T-helper 1 cell treated with Interleukin-12 subunit alpha and Interleukin-12 subunit beta and Interleukin-4 antibody, amounts not matched to agents 30 μg/mL and 1 μg/mL, for 36 hours (primary cell): ENCODE data around the gene SLC16A5.
"Not testable (repeated sequence)": the region's sequence is repeated elsewhere in the genome, so short reads cannot be mapped to it uniquely, and the experiment has no call there.

Experiments
- H3K27ac Mint-ChIP-seq: one replicate; pipeline ENCODE4 v1.8.0; 2021; ENCODE audit warnings: mild to moderate bottlenecking, mixed read lengths
- H3K27me3 Mint-ChIP-seq: one replicate; pipeline ENCODE4 v1.8.0; 2021; ENCODE audit warnings: low read depth, mixed read lengths
- H3K36me3 Mint-ChIP-seq: one replicate; pipeline ENCODE4 v1.8.0; 2021; ENCODE audit warnings: low read depth, mixed read lengths
- H3K4me1 Mint-ChIP-seq: one replicate; pipeline ENCODE4 v1.8.0; 2021; ENCODE audit warnings: low read depth, mixed read lengths
- H3K4me3 Mint-ChIP-seq: one replicate; pipeline ENCODE4 v1.8.0; 2021; ENCODE audit warnings: mild to moderate bottlenecking, moderate library complexity, mixed read lengths
- H3K9me3 Mint-ChIP-seq: one replicate; pipeline ENCODE4 v1.8.0; 2021; ENCODE audit warnings: mixed read lengths

Gene SLC16A5, protein sequence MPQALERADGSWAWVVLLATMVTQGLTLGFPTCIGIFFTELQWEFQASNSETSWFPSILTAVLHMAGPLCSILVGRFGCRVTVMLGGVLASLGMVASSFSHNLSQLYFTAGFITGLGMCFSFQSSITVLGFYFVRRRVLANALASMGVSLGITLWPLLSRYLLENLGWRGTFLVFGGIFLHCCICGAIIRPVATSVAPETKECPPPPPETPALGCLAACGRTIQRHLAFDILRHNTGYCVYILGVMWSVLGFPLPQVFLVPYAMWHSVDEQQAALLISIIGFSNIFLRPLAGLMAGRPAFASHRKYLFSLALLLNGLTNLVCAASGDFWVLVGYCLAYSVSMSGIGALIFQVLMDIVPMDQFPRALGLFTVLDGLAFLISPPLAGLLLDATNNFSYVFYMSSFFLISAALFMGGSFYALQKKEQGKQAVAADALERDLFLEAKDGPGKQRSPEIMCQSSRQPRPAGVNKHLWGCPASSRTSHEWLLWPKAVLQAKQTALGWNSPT

DNA sequence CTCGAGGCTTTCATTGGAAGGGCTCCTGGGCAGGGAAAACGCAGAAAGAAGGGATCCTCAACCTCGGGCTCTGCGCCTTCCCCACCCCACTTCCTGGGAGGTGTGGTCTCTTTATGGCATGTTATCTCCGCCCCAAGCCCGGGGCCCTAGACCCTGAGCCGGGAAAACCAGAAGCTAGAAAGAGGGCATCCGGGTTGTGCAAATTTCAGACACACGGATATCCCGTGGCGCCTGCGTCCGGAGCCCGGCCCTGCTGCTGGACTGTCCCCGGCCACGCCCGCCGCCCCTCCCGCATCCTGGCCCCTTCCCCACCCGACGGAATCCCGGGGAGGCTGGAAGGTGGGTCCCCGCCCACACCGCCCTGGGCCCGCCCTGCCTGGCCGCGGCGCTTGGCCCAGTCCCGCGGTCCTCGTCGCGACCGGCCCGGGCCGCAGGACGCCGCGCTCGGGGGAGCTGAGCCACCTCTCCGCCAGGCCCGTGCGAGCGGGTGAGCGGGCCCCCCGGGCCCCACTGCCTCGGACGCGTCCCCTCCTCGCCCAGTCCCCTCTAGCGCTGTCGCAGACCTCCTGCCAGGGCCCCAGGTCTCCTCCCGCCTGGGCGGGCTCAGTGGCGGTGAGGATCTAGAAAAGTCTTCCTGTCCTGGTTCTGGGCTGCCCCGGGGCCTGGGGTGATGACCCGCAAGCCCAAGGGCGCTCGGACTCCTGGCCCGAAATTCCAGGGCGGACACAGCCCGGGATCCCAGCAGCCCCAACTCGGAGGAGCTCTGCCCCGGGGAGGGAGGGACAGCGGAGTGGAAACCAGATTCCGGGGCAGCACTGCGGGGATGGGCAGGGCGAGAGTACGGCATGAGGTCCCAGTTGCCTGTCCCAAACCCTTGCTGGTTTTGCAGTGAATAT, at the start of gene SLC16A5:
TSS of gene SLC16A5 (plus strand) at position 397 of the 896 bp plus-strand sequence. CDS start 5,683 bp downstream, outside the sequence.
- peak within 1 kb of the TSS; percentile 75 for H3K4me3 Mint-ChIP-seq
- H3K9me3 Mint-ChIP-seq, result no peaks in the 10 kb centered on the region
- peaks cover 31% of the 10 kb centered on the region for H3K4me1 Mint-ChIP-seq
- no peaks in the 10 kb centered on the region for H3K27me3 Mint-ChIP-seq
- H3K36me3 Mint-ChIP-seq, result no peaks in the 10 kb centered on the region
- peak within 1 kb of the TSS; percentile 73 for H3K27ac Mint-ChIP-seq

DNA sequence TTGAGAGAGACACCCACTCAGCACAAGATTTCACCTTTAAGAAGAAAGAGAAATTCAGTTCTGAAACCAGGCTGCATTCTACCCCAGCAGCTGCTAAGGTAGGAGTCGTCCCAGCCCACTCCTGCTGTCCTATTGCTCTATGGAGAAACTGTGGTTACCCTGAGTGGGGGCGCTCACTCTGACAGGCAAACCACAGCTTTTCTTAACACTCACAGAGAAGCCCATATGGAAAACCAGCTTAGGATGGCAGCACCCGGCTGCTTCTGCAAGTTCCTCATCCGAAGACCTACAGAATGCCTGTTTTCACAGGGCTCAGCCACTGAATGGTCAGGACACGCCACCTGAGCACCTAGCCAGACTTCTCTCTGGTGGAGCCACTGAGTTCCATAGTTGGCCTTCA, 48.5 kb upstream of the SLC16A5 start:
- H3K4me3 Mint-ChIP-seq, result no peak overlapping the region
- H3K27me3 Mint-ChIP-seq, result peaks cover 3% of the 10 kb centered on the region
- H3K36me3 Mint-ChIP-seq, result peaks cover 20% of the 10 kb centered on the region
- H3K27ac Mint-ChIP-seq, result no peak overlapping the region
- H3K4me1 Mint-ChIP-seq, result peaks cover 27% of the 10 kb centered on the region
- H3K9me3 Mint-ChIP-seq, result no peaks in the 10 kb centered on the region

DNA sequence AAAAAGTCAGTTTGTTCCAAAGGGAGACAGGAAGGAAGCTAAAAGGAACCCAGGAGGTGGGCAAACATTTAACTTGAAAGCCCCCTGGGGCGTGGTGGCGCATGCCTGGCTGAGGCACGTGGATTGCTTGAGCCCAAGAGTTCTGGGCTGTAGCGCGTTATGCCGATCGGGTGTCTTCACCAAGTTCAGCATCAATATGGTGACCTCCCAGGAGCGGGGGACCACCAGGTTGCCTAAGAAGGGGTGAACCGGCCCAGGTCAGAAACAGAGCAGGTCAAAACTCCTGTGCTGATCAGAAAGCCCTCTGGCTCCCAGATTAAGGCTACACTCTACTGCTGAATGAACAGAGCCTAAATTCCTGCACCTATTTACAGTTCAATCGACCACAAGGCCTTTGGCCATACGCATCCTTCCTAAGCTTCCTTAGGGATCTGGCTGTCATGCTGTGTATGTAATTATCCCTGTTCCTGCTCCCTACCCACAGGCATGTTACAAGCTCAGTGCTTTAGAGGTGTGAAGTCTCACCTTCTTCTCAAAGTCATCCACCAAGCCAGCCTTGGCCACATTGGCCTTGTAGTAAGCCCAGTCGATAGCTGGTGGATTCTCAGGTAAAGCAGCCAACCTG, 46.0 kb upstream of the SLC16A5 start:
- Mint-ChIP-seq H3K36me3 (peaks cover 17% of the 10 kb centered on the region), H3K4me3 (no peak overlapping the region), H3K27ac (no peak overlapping the region), H3K4me1 (peaks cover 20% of the 10 kb centered on the region), H3K9me3 (no peaks in the 10 kb centered on the region), H3K27me3 (no peaks in the 10 kb centered on the region)

DNA sequence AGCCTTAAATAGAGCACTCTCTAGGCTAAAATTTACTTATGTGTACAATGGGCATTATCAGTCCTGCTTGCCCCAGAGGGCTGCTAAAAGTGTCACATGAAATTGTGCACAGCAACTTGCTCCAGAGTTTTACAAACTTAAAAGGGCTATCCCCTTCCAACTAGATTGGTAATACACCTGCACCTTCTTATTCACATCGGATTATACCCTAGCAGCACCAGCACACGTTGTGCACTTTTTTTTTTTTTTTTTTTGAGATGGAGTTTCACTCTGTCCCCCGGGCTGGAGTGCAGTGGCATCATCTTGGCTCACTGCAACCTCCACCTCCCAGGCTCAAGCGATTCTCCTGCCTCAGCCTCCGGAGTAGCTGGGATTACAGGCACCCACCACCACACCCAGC, 44.0 kb upstream of the SLC16A5 start:
- H3K27ac Mint-ChIP-seq, H3K9me3 Mint-ChIP-seq, H3K4me3 Mint-ChIP-seq, H3K27me3 Mint-ChIP-seq: not testable (repeated sequence)
- H3K36me3 Mint-ChIP-seq, result peaks cover 17% of the 10 kb centered on the region
- H3K4me1 Mint-ChIP-seq, result peaks cover 26% of the 10 kb centered on the region

DNA sequence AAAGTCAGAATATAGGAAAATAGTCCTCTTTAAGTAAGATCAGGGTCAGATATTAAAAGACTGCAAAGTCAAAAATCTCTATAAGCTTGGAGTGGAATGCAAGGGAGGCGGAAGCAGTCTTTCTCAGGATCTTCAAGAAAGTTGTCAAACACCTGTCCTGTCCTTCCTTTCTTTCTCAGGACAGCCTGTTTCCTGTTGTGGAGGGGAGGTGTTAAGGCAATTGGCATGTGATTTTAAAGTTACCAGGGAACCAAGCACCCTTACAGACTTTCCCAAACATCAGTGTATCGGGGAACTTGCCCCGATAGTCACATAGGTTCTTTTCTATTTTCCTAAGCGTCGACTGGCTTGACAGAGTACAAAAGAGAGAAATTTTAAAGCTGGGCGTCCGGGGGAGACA, 43.0 kb upstream of the SLC16A5 start:
- Mint-ChIP-seq H3K4me1 (peaks cover 27% of the 10 kb centered on the region), H3K27ac (no peak overlapping the region), H3K9me3 (no peaks in the 10 kb centered on the region), H3K4me3 (peak overlapping the region; percentile 67), H3K27me3 (no peaks in the 10 kb centered on the region), H3K36me3 (peaks cover 16% of the 10 kb centered on the region)

DNA sequence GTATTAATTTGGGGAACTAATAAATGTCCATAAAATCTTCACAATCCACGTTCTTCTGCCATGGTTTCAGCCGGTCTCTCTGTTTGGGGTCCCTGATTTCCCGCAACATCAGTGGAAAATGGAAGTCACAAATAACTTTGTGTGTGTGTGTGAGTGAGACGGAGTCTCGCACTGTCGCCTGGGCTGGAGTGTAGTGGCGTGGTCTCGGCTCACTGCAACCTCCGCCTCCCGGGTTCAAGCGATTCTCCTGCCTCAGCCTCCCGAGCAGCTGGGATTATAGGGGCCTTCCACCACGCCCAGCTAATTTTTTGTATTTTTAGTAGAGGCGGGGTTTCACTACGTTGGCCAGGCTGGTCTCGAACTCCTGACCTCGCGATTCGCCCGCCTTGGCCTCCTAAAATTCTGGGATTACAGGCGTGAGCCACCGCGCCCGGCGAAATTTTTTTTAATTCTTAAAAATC, 41.8 kb upstream of the SLC16A5 start:
- Mint-ChIP-seq H3K4me1 (peaks cover 26% of the 10 kb centered on the region), H3K4me3 (peak overlapping the region; percentile 95), H3K27ac (peak overlapping the region; percentile 92)
- H3K9me3 Mint-ChIP-seq, H3K27me3 Mint-ChIP-seq, H3K36me3 Mint-ChIP-seq: not testable (repeated sequence)

DNA sequence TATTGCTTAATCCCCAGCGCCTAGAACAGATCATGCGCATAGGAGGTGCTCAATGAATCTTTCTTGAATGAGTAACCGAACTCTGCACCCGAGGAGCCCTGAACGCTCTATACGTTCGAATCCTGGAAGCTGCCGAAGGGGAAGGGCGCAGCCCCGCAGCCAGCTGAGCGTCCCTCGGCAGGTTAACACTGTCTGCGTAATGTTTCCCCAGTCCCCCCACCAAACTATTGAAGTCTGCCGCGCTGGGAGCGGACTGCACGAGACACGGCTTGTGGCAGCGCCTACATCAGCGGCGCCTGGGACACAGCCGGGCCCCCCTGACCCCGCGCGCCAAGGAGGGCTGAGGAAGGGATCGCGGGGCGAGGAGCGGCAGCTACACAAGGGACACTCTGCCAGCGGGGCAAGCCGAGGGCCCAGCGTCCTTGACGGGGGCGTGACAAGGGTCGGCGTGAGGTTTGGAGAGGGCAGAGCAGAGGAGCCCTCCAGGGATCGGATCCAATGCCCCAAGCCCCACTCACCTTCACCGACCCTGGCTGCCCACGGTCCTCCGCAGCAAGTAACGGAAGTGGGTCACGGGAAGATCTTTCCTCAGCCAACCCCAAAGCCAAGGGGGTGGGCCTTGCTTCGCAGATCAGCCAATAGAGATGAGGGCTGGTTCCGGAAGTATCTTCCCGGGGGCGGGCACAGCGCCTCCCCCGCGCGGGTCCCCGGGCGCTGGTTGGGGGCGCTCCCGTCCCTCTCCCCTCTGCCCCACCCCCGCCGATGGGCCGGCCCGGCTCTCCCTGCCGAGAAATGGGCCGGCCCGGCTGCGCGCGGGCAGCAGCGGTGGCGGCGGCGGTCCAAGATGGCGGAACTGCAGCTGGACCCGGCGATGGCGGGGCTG, 41.1 kb upstream of the SLC16A5 start, which contains the start of the genes ATP5PD and KCTD2:
TSS of gene ATP5PD (minus strand) at position 563 of the 883 bp plus-strand sequence. CDS start 4,319 bp downstream, outside the sequence.
TSS of gene KCTD2 (plus strand) at position 819 of the 883 bp plus-strand sequence. CDS start at position 845, 26 bp downstream.
- H3K27ac Mint-ChIP-seq, result peak within 1 kb of the TSS; percentile 97
- H3K27me3 Mint-ChIP-seq, result no peaks in the 10 kb centered on the region
- H3K4me3 Mint-ChIP-seq, result peak within 1 kb of the TSS; percentile 99
- peaks cover 26% of the 10 kb centered on the region for H3K4me1 Mint-ChIP-seq
- H3K9me3 Mint-ChIP-seq, result no peaks in the 10 kb centered on the region
- H3K36me3 Mint-ChIP-seq, result peaks cover 11% of the 10 kb centered on the region

DNA sequence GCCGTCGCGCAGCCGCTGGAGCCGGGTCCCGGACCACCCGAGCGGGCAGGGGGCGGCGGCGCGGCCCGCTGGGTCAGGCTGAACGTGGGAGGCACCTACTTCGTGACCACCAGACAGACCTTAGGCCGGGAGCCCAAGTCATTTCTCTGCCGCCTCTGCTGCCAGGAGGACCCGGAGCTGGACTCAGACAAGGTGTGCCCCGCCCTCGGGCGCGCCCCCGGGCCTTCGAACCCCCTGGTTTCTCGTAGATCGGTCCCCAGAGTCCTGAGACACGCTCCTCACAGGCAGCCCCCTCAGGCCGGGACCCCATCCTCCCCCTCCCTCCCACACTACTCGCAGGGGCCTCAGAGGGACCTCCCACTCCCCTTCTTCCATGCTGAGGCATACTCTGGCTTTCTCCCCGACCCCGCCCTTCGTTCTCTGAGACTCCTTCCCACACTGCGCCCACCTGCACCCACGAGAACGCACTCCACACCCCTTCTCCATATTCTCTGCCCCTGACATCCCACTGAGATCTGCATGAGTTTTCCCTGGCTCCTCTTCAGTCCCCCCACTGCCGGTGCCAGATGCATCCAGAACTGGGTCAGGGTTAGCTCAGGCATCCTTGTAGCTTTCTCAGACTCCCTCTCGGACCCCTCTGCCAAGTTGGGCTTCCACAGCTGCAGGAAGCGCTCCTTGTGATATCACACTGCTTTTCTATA, 40.2 kb upstream of the SLC16A5 start:
- peak overlapping the region; percentile 97 for H3K27ac Mint-ChIP-seq
- no peaks in the 10 kb centered on the region for H3K9me3 Mint-ChIP-seq
- H3K4me3 Mint-ChIP-seq, result peak overlapping the region; percentile 99
- H3K36me3 Mint-ChIP-seq, result peaks cover 12% of the 10 kb centered on the region
- no peaks in the 10 kb centered on the region for H3K27me3 Mint-ChIP-seq
- peaks cover 26% of the 10 kb centered on the region for H3K4me1 Mint-ChIP-seq

DNA sequence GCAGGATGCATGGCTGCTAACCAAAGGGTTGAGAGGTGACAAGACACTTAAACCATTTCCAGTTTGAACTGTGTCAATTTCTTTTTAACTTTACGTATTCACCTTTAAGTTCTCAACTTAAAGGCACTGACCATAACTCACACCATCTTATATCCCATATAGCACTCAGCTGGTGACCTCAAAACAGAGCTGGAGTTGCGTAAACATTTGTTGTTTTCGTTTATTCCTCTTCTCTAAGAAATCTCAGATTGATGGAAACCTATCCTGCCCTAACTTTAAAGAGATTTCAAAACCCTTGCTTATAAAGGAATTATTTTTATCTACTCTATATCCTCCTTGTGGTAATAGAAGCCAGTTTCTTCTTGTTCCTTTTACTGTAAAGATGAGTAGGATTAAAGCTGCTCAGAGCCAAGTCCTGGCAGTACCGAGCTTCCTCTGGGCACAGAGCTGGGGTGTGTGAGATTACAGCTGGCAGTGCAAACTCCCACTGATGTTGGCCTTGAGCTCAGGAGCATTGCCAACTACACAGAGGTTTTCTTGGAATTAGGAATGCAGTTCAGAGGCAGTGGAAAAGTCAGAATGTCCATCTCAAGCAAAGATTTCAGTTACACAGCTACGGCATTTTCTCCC, 39.4 kb upstream of the SLC16A5 start:
- Mint-ChIP-seq H3K9me3 (no peaks in the 10 kb centered on the region), H3K36me3 (peaks cover 16% of the 10 kb centered on the region), H3K4me1 (peaks cover 26% of the 10 kb centered on the region), H3K27me3 (no peaks in the 10 kb centered on the region), H3K27ac (peak overlapping the region; percentile 14), H3K4me3 (peak overlapping the region; percentile 99)

DNA sequence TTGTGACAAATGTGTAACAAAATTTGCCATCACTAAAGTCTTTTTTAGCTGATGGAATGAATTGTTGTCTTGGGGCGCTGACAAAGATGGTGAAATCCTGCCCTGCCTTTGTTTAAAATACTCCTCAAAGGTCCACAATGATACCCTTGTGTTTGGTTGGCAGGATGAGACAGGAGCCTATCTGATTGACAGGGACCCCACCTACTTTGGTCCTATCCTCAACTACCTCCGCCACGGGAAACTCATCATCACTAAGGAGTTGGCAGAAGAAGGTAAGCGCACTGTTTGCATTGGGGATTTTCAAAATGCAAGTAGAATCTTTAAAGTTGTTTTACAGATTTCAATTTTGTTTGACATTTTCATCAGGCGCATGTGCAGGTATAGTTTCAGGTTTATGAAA, 38.7 kb upstream of the SLC16A5 start:
- no peaks in the 10 kb centered on the region for H3K9me3 Mint-ChIP-seq
- H3K27me3 Mint-ChIP-seq, result no peaks in the 10 kb centered on the region
- peaks cover 26% of the 10 kb centered on the region for H3K4me1 Mint-ChIP-seq
- peak overlapping the region; percentile 99 for H3K4me3 Mint-ChIP-seq
- no peak overlapping the region for H3K27ac Mint-ChIP-seq
- peaks cover 20% of the 10 kb centered on the region for H3K36me3 Mint-ChIP-seq

DNA sequence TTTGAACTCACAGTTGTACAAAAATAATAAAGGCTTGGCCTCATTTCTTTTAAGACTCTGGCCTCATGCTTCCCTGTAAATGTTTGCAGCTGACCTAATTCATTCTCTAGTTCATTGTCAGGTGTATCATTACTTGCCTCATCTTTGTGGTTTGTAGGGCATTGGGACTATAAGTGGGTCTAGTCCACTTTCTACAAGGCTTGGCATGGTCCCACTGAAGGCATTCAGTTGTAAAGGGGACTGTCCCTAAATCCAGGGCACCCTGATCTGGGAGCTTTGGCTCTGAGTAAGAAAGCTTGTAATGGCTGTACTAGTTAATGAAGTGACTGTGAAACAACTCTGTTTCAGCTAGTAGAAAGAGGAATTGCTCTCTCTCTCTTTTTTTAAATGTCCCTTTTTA, 38.0 kb upstream of the SLC16A5 start:
- H3K4me1 Mint-ChIP-seq, result peaks cover 23% of the 10 kb centered on the region
- H3K36me3 Mint-ChIP-seq, result peaks cover 21% of the 10 kb centered on the region
- H3K27ac Mint-ChIP-seq, result no peak overlapping the region
- H3K4me3 Mint-ChIP-seq, result no peak overlapping the region
- no peaks in the 10 kb centered on the region for H3K9me3 Mint-ChIP-seq
- no peaks in the 10 kb centered on the region for H3K27me3 Mint-ChIP-seq

DNA sequence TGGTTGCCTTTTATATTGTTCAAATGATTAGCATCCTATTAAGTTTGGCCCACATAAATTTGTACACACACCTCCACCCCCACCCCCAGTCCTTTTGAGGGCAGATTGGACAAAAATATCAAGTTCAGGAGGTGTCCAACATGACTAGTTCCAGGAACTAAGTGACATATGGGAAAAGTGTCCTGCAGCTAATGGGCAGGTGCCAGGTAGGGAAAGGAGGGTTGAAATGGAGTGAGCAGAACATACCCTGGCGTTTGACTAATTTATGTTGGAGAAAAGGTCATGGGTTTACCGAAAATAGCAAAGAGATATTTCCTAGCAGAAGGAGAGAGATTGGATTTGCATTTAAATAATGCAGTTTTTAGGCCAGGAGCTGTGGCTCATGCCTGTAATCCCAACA, 35.8 kb upstream of the SLC16A5 start:
- Mint-ChIP-seq H3K4me1 (peaks cover 20% of the 10 kb centered on the region), H3K36me3 (peaks cover 29% of the 10 kb centered on the region), H3K4me3 (no peak overlapping the region), H3K27ac (no peak overlapping the region), H3K9me3 (no peaks in the 10 kb centered on the region), H3K27me3 (no peaks in the 10 kb centered on the region)
